Measurements from ENCODE around the gene BET1L.

The BET1L gene

GRCh38 chr11:206526-207207, 532 bp downstream of the BET1L start:
- no peak for TF ChIP-seq CTCF (IDR thresholded peaks at IDR 0.05; ENCODE audit: low read depth, low read length)
- H3K4me3 ChIP-seq (ENCODE audit: low read depth, low read length), result peak overlapping the region; percentile 78
- DNase-seq, result no peak
- H3K36me3 ChIP-seq, result peaks cover 38% of the 10 kb centered on the region
- H3K9me3 ChIP-seq (ENCODE audit: severe bottlenecking), result no peaks in the 10 kb centered on the region
- H3K27ac ChIP-seq, result peak overlapping the region; percentile 83
- H3K27me3 ChIP-seq (ENCODE audit: insufficient read depth, low read depth, severe bottlenecking), result no peaks in the 10 kb centered on the region

- no peak for TF ChIP-seq CTCF (IDR thresholded peaks at IDR 0.05; ENCODE audit: low read depth, low read length)
- Histone ChIP-seq H3K27me3 (ENCODE audit: insufficient read depth, low read depth, severe bottlenecking) (no peaks in the 10 kb centered on the region), H3K36me3 (peaks cover 32% of the 10 kb centered on the region), H3K27ac (no peak overlapping the region), H3K4me3 (ENCODE audit: low read depth, low read length) (no peak overlapping the region), H3K9me3 (ENCODE audit: severe bottlenecking) (no peaks in the 10 kb centered on the region)
- DNase-seq, result no peak
Measured at GRCh38 chr11:206002-206384, 1.2 kb downstream of the BET1L start.

- no peak for DNase-seq
- H3K4me3 ChIP-seq (ENCODE audit: low read depth, low read length), result no peak overlapping the region
- H3K27me3 ChIP-seq (ENCODE audit: insufficient read depth, low read depth, severe bottlenecking), result no peaks in the 10 kb centered on the region
- H3K27ac ChIP-seq, result no peak overlapping the region
- H3K36me3 ChIP-seq, result peaks cover 29% of the 10 kb centered on the region
- no peak for TF ChIP-seq CTCF (IDR thresholded peaks at IDR 0.05; ENCODE audit: low read depth, low read length)
- no peaks in the 10 kb centered on the region for H3K9me3 ChIP-seq (ENCODE audit: severe bottlenecking)
Measured at GRCh38 chr11:205221-206001, 1.8 kb downstream of the BET1L start.

- no peak overlapping the region for H3K27ac ChIP-seq
- H3K9me3 ChIP-seq (ENCODE audit: severe bottlenecking), result no peaks in the 10 kb centered on the region
- no peak for TF ChIP-seq CTCF (IDR thresholded peaks at IDR 0.05; ENCODE audit: low read depth, low read length)
- H3K36me3 ChIP-seq, result peaks cover 22% of the 10 kb centered on the region
- no peak overlapping the region for H3K4me3 ChIP-seq (ENCODE audit: low read depth, low read length)
- no peaks in the 10 kb centered on the region for H3K27me3 ChIP-seq (ENCODE audit: insufficient read depth, low read depth, severe bottlenecking)
- no peak for DNase-seq
Measured at GRCh38 chr11:204587-205109, 2.6 kb downstream of the BET1L start.

GRCh38 chr11:203945-204586, 3.1 kb downstream of the BET1L start:
- H3K36me3 ChIP-seq, result peaks cover 18% of the 10 kb centered on the region
- no peak overlapping the region for H3K4me3 ChIP-seq (ENCODE audit: low read depth, low read length)
- H3K27me3 ChIP-seq (ENCODE audit: insufficient read depth, low read depth, severe bottlenecking), result no peaks in the 10 kb centered on the region
- H3K27ac ChIP-seq, result no peak overlapping the region; the same call in 1 of the 2 replicates
- H3K9me3 ChIP-seq (ENCODE audit: severe bottlenecking), result no peaks in the 10 kb centered on the region
- TF ChIP-seq CTCF (IDR thresholded peaks at IDR 0.05; ENCODE audit: low read depth, low read length), result no peak
- no peak for DNase-seq
